Measurements from ENCODE around the gene YEATS4.

YEATS4 gene

GRCh38 chr12:69440016-69440415 lies 80.5 kb downstream of the YEATS4 start:
- Histone ChIP-seq H3K4me1 (ENCODE audit: control insufficient read depth in 1 of 2, insufficient read depth in 2 of 2, low read length in 2 of 2) (peaks cover 0 to 11% of the 10 kb centered on the region in 2 donors), H3K27ac (ENCODE audit: low read length) (no peak overlapping the region), H3K36me3 (ENCODE audit: control insufficient read depth in 1 of 2, insufficient read depth in 2 of 2, low read length in 2 of 2) (no peaks in the 10 kb centered on the region), H3K27me3 (ENCODE audit: low read depth, low read length) (no peaks in the 10 kb centered on the region), H3K4me3 (ENCODE audit: low read depth in 1 of 2, low read length in 2 of 2) (no peak overlapping the region), H3K9me3 (ENCODE audit: control insufficient read depth in 1 of 2, low read length in 2 of 2) (no peaks in the 10 kb centered on the region)
